Suppressor macrophage treated with lipopolysaccharide for 4 hours (primary cell): ENCODE results near the gene SLU7.

ENCODE experiments used
- DNase-seq: peaks from one replicate; pipeline ENCODE4 v3.0.0-alpha.2; 2020

The SLU7 gene

DNA sequence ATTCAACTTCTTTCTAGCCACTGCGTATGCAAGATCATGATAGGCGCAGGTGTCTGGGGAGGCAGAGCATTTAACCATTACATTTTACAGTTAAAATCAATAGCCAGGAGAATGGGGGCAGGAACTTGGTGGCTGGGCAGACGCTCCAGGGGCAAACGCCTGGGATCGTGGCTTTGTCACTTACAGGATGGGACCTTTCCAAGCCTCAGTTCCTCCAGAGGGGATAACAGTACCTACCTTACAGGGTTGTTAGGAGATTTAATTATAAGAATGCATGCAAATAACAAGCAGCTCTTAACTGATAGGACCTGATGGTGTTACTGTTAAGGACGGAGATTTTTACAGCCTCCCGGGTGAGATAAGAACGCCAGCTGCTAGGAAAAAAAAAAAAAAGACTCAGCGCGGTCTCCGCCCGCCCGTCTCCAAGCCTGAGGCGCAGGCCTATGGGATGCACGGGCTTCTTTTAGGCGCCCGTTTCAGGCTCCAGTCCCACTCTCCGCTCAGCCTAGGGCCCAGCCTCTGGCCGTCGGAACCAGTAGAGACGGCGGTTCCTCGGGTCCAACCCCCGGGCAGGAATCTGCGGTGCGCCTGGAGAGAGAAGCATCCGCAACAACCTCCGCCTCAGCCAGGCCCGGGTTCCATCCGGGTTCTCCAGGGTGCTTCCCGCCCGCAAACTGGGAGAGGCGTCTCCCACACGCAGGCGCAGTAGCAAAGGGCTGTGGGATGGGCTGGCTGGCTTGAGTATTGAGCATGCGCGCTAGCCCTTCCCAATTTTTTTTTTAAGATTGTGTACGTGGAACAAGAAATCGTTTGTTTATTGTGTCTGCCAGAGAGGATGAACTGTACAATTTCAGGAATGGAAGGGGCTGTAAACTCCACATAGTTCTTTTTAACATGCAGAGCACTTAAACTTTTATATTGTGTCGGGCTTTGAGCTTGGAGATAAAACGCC, 19.2 kb downstream of the SLU7 start, which contains the start of gene FAM200C:
Gene FAM200C (minus strand): TSS at position 653 of the 952 bp plus-strand sequence. CDS start 4,564 bp downstream, outside the sequence.
- peak; percentile 95 for DNase-seq

DNA sequence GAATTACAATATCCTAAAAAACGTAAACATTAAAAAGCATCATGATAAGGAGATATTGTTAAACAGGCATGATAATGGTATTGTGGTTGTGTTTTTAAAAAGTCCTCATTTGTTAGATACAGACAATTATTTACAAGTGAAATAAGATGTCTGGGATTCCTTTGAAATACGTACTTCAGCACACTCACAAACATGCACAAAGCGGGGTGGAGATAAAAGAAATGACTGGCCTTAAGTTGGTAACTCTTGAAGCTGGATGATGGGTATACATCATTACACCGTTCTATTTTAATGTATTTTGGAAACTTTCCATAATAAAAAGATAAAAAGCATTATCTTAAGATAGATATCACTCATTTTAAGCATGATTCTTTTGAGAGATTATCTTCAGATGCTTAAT, 20.1 kb downstream of the SLU7 start:
- no peak for DNase-seq

DNA sequence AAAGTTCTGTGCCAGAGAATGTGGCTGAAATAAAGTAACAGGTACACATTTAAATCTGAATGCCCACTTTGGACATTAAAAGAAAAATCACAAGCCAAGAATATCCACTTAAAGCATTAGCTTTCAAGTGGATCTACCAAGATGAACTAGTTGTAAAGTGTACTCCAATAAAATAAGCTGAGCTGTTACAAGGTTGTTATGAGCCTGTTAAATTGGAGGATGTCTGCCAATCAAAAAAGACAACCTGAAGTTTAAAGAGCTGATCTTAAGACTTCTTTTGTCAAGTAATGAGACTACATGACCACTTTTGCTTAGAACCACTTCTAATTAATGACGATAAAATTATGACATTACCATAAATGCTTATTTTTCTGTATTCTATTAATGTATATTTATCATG, 21.4 kb downstream of the SLU7 start:
- no peak for DNase-seq

DNA sequence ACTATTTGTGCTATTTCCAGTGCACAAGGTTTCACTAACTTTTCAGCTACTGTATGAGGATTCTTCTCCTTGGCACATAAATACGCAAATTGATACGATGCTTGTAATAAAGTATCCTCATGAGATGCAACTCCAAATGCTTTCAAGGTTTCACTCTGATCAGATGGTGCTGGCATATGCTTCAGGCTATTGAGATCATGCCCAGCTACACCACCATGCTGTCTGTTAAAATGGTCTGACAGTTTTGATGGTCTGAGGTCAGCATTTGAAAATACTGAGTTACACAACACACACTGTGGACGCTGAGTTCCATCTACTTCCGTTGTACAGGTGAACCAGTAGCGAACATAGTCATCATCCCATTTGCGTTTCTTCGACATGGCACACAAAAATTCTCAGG, 23.8 kb downstream of the SLU7 start:
- DNase-seq, result no peak

DNA sequence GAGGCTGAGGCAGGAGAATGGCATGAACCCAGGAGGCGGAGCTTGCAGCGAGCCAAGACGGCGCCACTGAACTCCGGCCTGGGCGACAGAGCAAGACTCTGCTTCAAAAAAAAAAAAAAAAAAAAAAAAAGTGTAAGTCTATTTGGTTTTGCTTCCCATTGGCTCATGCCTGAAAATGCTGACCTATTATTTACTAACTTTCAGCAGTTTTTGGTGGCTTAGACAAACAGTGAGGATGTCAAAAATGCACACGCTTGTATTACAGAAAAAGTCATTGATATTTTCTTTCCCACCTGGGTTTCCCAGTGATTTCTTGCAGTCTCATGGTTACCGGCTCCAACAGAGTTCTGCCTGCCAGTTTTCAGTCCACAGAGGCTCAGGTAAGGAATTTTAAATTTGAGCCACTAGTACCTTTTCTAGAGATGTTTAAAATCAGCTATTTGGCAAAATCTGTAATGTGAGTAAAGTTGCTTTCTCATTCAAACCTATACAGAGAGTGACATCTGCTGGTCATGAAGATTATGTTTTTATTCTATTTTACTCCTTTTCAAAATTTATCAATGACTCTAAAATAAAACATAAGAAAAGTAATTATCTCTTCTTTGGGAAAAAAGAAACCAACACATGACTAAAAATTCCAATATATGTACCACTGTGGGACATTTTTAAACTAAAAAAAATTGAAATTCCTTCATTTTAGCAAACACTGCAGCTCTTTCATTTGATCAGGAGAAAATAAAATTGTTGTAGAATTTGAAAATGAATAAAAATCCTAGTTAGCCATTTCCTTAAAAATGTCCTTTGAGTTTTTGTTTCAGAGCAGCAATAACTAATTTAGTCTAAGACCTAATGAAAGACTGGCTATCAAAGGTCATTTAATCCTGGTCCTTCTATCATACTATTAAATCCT, 27.8 kb downstream of the SLU7 start:
- peak; percentile 48 for DNase-seq

DNA sequence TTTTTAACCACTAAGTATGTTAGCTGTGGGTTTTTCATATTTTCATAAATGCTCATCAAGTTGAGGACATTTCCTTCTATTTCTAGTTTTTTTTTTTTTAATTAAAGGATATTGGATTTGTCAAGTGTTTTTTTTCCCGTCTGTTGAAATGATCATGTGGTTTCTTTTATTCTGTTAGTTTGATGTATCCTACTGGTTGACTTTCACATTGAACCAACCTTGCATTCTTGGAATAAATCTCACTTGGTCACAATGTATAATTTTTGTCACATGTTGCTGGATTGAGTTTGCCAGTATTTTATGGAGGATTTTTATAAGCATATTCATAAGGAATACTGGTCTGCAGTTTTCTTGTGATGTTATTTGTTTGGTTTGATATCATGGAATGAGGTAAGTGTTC, 31.4 kb downstream of the SLU7 start:
- DNase-seq, result no peak

DNA sequence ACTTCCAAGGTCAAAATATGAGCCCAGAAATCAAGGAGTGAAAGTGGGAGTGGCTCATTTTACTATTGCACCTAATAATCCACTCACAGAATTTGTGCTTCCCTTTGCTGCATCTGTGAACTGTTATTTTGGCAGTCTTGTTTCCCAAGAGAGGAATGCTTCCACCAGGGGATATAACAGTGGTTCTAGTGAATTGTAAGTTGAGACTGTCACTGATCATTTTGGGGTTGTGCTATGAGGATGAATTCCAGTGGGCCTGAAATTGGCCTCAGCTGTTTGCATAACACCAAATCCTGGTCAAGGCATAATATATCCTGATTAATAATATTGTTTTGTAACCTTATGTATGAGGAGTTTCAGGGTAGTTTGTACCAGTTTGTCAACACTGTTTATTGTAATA, 33.4 kb downstream of the SLU7 start:
- no peak for DNase-seq

DNA sequence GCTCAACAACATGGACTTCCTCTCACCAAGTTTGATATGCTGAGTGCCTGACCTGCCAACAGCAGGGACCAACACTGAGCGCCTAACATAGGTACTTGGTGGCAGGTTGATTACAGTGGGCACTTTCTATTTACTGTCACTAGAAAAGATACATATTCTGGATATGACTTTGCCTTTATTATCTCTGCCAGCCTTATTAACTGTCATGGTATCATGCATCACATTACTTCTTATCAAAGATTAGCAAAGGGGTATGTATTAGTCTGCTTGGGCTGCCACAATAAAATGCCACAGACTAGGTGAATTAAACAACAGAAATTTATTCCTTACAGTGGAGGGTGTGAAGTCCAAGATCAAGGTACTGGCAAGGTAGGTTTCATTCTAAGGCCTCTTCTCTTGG, 34.2 kb downstream of the SLU7 start:
- DNase-seq, result no peak

DNA sequence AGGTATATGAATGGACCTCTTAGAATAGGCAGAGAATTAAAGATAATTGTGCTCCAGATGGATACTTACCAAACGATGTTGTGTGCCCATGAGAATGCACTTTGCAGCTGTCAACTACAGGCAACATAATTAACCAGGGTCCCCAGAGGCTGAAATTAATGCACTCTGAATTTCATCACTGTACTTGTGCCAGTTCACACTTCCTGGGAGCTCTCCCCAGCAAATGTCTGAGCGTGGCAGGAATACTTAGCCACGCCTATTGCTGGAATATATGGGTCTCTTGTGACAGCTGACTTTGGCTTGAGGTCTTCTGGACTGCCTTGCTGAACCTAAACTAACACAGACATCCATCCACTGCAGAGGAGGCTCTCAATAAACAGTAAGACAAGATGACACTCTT, 36.5 kb downstream of the SLU7 start:
- no peak for DNase-seq

DNA sequence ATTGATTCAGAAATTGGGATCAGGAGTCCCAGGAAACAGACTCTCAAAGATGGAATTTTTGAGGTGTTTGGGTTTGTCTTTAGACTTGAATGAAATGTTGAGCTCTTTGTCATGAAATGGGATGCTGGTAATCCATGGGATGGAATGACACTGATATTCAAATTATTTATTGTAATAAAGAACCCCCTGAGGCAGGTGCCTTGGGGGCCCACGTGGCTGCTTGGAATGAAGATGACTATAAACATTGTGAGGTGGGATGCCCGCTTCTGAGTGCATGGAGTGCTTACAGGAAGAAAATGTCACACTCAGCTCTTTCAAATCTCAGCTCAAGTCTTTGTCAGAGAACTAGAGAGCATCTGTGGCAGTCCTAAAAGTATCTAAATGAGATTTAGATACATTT, 38.8 kb downstream of the SLU7 start:
- DNase-seq, result no peak

DNA sequence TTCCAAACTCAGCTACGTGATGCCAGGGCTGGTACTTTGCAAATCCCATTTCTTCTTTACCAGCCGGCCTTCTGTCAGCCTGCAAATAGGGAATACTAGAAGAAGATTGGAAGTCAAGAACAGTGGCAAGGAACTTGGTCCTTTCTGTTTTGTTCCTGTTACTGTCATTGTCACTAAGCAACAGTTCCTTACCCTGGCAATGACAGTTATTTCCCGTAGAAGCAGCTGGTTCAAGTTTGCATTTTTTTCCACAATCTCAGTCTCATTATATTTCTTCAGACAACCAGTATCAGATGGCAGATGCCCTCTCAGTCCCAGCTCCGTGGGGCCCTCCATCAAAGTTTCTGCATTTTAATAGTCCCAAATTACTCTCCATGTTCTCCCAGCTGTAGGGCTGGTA, 39.4 kb downstream of the SLU7 start:
- no peak for DNase-seq

DNA sequence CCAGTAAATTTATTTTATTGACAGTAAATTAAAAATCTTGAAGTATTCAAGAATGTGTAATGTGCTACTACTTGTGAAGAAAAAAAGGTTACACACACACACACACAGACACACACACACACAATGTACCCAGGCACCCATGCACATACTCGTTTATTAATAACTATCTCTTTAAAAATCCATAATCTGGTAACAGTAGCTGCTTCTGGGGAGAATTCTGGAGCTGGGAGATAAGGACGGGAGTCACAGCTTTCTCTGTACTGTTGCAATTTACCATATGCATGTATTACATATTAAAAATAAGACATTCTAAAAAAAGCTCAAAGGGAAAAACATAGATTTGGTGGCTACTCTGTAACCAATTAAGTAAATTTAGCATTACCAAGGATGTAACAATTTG, 40.6 kb downstream of the SLU7 start:
- no peak for DNase-seq

DNA sequence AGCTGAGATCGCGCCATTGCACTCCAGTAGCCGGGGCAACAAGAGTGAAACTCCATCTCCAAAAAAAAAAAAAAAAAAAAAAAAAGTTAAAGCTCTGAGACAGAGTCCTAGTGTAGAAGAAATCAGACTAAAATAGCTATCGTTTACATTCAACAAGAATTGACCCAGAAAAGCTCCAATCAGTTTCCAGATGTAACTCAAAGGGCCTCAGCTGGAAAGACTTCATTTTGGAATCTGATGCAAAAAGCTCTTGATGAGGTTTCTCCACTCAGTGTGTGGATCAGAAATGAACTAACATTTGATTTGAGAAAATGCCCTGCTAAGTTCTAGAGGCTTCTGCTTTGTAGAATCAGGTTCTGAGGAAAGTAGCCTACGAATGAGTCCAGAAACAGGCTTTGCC, 41.2 kb downstream of the SLU7 start:
- DNase-seq, result no peak

DNA sequence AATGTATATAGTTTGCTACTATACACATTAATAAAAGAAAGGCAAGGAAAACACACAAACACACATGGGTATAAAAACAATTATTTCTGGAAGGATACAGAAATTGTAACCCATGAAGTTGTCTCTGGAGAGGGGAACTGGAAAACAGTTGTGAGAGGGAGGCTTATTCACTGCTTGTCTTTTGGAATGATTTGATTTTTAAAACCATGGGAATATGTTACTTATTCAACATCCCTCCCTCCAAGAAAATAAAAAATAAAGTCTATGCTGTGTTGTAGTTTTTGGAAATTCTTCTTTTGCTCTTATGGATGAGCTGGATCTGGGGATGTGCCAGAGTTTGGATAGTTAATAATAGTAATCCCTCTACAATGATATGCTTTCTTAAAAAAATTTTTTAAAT, 42.5 kb downstream of the SLU7 start:
- no peak for DNase-seq

DNA sequence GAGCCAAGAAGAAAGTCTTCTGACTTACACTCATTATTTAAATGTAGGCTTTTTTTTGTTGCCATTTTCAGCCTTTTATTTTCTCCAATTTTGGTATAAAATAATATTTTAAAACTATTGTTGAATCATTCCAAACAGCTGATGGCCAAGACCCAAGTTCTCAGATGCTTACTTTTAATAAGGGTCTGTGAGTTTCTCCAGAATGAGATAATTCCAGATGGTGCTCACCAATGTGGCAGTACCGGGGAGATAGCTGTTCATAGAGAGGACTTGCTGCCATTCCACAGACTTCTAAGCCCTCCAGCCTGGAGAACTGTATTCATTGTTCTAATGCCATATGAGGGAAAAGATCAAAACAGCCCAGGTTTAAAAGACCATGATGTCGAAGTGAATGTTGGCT, 43.2 kb downstream of the SLU7 start:
- DNase-seq, result no peak

DNA sequence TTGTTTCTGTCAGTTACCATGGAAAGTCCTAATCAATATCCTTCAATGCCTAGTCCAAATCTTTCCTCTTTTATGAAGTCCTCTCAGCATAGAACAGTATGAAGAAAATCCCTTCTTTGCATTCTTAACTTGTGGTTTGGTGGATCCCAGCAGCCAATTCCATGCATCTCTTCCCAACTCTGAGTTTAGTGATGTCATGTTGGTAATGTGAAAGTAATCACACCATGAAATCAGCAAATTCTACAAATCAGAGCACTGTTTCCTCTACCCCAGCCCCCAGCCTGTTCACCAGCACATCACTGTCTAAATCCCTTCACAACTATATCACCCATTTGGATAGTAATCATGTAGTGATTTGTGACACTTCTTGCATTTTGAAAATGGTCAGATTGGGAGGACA, 43.7 kb downstream of the SLU7 start:
- DNase-seq, result no peak

DNA sequence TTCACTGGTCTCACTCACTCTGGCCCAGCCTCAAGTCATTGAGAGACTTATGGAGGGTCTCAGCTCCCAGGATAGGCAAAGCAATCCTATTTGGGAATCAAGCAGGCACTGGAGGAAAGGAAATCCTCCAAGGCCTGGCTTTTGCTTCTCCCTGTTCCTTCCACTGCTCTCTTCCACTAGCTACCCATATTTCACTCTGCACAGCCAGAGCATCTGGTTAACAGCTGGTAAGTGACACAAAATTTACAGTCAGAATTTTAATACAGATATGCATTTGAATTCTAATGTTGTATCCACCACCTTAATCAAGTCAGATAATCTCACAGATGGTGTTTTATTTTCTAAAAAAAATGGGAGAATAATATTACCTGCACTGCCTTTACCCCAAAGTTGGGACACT, 47.6 kb downstream of the SLU7 start:
- DNase-seq, result no peak

DNA sequence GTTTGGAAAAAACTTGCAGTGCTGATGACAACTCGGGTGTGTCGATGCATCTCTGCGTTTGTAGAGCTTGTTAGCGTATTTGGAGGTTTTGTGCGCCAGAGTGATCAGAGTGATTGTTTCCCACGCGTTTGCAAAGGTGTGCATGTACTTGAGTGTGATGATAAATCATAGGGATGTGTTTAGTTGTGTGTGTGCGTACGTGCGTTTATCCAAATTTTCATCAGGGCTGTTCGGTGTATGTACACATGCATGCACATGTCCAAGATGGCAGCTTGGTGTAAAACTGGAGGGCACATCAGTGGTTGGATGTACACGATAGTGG, 48.2 kb downstream of the SLU7 start:
- no peak for DNase-seq

DNA sequence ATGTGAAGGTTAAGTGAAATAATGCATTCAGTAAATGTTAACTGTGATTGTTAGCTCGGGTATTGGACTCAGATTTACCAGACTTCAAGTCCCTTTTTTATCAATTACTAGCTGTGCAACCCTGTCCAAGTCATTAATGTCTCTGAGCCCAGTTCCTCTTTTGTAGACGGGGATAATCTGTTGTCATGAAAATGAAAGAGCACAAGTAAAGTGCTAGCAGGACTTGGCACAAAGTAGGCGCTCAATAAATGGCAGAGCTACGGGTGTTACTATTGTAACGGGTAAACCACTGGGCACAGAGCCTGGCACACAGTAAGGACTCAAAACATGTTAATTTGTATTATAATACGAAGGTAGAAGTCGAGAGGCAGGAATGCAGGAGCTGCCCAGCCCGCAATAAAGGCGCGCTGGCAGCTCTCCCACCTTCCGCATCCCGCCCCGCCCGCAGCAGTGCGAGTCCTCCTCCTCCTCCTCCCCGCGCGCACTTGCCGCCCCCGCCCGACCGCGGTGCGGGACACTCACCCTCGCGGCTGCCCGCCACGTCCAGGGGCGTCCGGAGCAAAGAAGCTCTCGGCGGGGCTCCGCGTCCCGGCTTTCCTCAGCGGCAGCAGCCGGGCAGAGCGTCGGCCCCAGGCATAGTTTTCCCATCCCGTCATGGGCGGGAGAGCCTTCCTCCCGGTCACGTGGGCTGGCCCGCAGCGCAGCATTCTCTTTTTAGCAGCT, 48.7 kb downstream of the SLU7 start, which contains the start of gene C1QTNF2:
Gene C1QTNF2 (minus strand): TSS at position 637 of the 723 bp plus-strand sequence. CDS start 15,615 bp downstream, outside the sequence.
- peak; percentile 21 for DNase-seq

DNA sequence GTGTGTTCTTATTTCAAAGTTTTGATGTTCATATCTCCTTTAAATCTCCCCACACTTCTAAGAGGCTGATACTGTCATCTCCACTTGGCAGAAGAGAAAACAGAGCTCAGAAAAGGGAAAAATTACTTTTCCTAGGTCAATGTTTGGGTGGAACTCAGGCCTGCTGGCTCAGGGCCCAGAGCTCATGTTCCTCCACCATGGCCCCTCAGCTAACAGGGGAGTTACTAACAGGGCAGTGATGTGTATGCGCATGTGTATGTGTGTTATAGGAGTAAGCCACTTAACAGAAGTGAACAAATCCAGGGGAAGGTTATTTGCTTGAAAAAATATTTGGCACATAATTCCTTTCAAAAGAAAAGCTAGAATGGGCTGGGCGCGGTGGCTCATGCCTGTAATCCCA, 51.0 kb downstream of the SLU7 start:
- DNase-seq, result no peak

DNA sequence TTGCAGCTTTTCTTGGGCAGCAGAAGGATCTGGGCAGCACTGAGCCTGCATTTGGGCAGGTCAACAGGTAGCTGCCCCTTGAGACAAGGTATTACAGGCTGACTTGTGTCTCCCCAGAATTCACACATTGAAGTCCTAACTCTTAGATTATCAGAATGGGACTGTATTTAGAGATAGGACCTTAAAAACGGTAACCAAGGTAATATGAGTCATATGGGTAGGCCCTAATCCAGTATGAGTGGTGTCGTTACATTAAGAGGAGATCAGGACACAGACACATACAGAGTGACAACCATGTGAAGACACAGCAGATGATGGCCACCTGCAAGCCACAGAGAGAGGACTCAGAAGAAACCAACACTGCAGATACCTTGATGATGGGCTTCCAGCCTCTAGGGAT, 51.6 kb downstream of the SLU7 start:
- DNase-seq, result no peak

DNA sequence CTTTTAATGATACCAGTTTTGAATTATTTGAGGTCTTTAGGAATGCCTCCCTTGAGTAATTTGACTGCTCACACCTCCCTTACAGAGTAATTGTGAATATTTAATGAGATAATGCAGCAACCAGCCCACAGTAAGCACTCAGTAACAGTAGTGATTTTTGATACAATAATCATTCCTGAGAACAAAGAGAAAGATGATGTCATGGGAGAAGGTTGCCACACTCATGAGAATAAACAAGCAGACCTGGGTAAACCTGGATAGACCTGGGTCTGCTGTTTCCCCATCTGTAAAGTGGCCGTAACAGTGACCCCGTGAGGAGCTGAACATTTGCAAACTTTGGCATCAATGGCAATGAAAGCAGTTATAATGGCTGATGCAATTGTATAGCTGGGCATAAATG, 52.7 kb downstream of the SLU7 start:
- no peak for DNase-seq
